ENCODE results near the gene PYGB.

PYGB gene

DNA sequence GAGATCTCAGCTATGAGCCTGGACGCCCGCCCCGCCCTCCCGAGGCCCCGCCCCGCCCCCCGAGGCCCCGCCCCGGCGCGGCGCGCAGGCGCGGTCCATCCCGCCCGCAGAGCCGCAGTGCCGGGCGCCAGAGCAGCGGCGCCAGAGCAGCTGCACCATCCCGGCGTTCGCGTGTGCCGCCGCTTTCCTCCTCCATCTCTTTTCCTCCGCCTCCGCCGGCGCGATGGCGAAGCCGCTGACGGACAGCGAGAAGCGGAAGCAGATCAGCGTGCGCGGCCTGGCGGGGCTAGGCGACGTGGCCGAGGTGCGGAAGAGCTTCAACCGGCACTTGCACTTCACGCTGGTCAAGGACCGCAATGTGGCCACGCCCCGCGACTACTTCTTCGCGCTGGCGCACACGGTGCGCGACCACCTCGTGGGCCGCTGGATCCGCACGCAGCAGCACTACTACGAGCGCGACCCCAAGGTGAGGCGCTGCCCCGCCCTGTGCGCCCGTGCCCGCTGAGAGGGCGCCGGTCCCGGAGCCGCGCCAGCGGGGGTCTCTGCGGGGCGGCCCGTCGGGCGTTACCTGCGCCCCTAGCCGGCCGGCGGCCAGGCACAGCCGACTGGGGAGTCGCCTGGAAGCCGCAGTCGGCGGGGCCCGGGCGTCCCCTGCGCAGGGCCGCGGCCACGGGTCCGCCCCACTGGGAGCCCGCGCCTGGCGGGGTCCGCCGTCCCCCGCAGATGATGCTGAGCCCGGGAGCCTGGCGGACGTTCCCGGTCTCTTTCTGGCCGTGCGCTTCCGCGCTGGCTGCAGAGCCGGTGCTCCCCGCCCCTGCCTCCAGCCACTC lies at the start of gene PYGB:
Gene PYGB (plus strand): TSS at position 130 of the 830 bp plus-strand sequence. CDS start 94 bp downstream, at position 224.
- Histone ChIP-seq H3K27ac (peak within 1 kb of the TSS; percentile 62 to 92 (median 87)), H3K27me3 (peaks cover 0 to 8% (median 2%) of the 10 kb centered on the region in 11 experiments; a peak in 7 of 22 replicates), H3K4me3 (peak within 1 kb of the TSS; percentile 87 to 98 (median 96)), H3K9me3 (replicated peaks in 1 of 11) (peaks cover 0 to 7% (median 0%) of the 10 kb centered on the region in 11 experiments; a peak in 4 of 22 replicates), H3K36me3 (peaks cover 0 to 34% (median 13%) of the 10 kb centered on the region in 11 experiments; a peak in 12 of 22 replicates), H3K9ac (peak within 1 kb of the TSS; percentile 82 to 92 (median 89)), H4K20me1 (peaks cover 4 to 51% (median 47%) of the 10 kb centered on the region in 11 experiments; a peak in 19 of 22 replicates), H3K4me2 (peak within 1 kb of the TSS; percentile 84 to 100 (median 98)), H3K4me1 (peaks cover 30 to 62% (median 54%) of the 10 kb centered on the region in 10 experiments)
- TF ChIP-seq Cebpa-rat (IDR thresholded peaks at IDR 0.05) = no peak

DNA sequence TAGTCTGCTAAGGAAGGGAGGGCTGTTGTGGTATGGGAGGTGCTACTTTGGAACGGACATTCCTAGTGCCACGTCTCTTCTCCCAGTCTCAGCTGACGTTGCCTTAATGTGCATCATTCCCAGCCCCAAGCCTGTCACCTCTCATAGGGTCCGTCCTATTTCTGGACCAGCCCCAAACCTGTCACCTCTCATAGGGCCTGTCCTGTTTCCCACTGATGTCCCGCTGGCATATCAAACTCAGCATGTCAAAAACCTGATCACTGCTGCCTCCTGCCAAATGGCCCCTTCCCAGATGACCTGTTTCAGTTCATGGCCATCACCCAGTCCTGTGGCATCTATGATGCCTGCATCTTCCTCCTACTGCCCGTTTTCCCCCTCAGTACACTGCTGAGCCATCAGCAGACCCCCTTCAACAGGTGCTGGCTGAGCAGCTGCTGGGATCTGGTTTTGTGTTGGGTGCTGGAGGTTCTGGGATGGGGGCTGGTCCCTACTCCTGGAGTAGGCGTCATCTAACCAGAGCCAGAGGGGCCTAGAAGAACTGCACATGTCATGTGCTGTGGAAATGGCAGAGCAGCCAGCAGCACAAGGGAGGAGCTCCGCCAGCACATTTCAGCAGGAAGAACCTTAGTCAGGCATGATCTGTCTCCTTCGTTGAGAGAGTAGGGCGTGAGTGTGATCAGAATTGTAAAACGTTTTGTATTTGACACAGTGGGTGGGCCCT lies 49.1 kb upstream of the PYGB start:
- Histone ChIP-seq H4K20me1 (peaks cover 0 to 55% (median 31%) of the 10 kb centered on the region in 11 experiments; a peak in 19 of 22 replicates), H3K9ac (no peak overlapping the region), H3K4me1 (peaks cover 45 to 67% (median 51%) of the 10 kb centered on the region in 10 experiments), H3K9me3 (replicated peaks in 1 of 11) (peaks cover 0 to 7% (median 0%) of the 10 kb centered on the region in 11 experiments; a peak in 4 of 22 replicates), H3K27ac (no peak overlapping the region), H3K27me3 (no peaks in the 10 kb centered on the region), H3K36me3 (peaks cover 0 to 16% (median 7%) of the 10 kb centered on the region in 11 experiments; a peak in 10 of 22 replicates), H3K4me3 (no peak overlapping the region), H3K4me2 (peak overlapping the region in 9 of 11 experiments; percentile 19 to 100 (median 26); a peak in 14 of 22 replicates)
- no peak for TF ChIP-seq Cebpa-rat (IDR thresholded peaks at IDR 0.05)

DNA sequence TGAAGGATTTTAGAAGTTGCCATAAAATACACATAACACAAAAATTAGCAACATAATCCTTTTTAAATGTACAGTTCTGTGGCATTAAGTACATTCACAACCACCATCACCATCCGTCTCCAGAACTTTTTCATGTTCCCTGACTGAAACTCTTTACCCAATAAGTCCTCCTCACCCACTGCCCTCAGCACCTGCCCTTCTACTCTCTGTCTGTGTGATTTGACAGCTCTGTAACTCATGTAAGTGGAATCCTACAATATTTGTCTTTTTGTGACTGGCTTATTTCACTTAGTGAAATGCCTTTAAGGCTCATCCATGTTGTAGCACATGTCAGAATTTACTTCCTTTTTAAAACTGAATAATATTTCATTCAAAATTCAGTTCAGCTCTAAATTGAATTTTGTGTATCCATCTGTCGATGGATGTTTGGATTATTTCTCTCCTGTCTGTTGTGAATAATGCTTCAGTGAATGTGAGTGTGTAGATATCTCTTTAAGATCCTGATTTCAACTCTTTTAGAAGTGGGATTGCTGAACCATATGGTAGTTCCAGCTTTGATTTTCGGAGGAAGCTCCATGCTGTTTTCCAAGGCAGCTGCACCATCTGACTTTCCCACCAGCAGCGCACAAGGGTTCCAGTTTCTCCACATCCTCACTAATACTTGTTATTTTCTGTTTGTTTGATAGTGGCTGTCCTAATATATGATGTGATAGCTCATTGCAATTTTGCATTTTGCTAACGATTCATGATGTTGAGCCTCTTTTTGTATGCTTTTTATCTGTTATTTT lies 48.2 kb upstream of the PYGB start:
- TF ChIP-seq Cebpa-rat (IDR thresholded peaks at IDR 0.05) = no peak
- H3K4me1 ChIP-seq = peaks cover 51 to 74% (median 55%) of the 10 kb centered on the region in 10 experiments
- H3K36me3 ChIP-seq = peaks cover 0 to 16% (median 7%) of the 10 kb centered on the region in 11 experiments; a peak in 10 of 22 replicates
- H4K20me1 ChIP-seq = peaks cover 0 to 59% (median 31%) of the 10 kb centered on the region in 11 experiments; a peak in 19 of 22 replicates
- H3K9me3 ChIP-seq (replicated peaks in 1 of 11) = peaks cover 0 to 7% (median 0%) of the 10 kb centered on the region in 11 experiments; a peak in 3 of 22 replicates
- H3K27me3 ChIP-seq = no peaks in the 10 kb centered on the region
- H3K27ac ChIP-seq = no peak overlapping the region
- no peak overlapping the region for H3K4me3 ChIP-seq
- peak overlapping the region in 4 of 11 experiments; percentile 24 to 98 (median 60); a peak in 8 of 22 replicates for H3K4me2 ChIP-seq
- no peak overlapping the region for H3K9ac ChIP-seq

DNA sequence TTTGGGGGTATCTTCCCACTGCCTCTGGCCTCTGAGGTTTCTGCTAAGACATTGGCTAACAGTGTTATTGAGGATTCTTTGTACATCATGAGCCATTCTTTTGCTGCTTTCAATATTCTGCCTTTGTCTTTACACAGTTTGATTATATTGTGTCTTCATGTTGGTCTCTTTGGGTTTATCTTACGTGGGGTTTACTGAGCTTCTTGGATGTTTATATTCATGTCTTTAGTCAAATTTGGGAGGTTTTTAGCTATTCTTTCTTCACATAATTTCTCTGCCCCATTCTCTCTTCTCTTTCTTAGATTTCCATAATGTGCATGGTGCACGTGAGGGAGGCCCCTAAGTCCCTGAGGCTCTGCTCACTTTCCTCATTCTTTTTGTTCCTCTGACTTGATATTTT lies 44.8 kb upstream of the PYGB start:
- Histone ChIP-seq H3K27me3 (no peaks in the 10 kb centered on the region), H3K36me3 (peaks cover 13 to 32% (median 25%) of the 10 kb centered on the region in 11 experiments; a peak in 19 of 22 replicates), H3K4me2 (peak overlapping the region; percentile 46 to 97 (median 72); a peak in 17 of 22 replicates), H4K20me1 (peaks cover 0 to 69% (median 37%) of the 10 kb centered on the region in 11 experiments; a peak in 17 of 22 replicates), H3K4me3 (no peak overlapping the region), H3K4me1 (peaks cover 37 to 71% (median 44%) of the 10 kb centered on the region in 10 experiments), H3K9ac (peak overlapping the region in 3 of 11 experiments; percentile 66 to 70 (median 67); a peak in 5 of 22 replicates), H3K9me3 (replicated peaks in 1 of 11) (peaks cover 0 to 7% (median 0%) of the 10 kb centered on the region in 11 experiments; a peak in 3 of 22 replicates), H3K27ac (peak overlapping the region in 9 of 11 experiments; percentile 26 to 79 (median 62); a peak in 15 of 22 replicates)
- TF ChIP-seq Cebpa-rat (IDR thresholded peaks at IDR 0.05) = no peak

DNA sequence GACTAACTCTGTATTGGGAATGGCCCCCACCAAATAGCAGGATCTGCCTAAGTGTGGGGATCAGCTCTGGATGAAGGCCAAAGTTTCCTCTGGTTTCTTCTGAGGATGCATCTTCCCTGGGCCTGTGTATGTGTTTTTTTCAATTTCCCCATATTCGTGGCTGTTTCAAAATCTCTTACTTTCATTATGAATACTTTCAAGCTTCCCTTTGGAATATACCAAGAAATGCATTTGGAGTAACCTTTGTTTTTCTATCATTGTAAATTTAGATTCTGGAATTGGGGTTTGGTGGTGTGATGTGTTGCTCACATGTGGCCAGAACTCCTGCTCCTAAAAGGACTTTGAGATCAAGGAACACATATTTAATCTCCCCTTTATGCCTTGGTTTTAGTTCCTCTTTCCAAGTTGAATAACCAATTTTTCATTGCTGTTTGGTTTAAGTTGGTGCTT lies 44.0 kb upstream of the PYGB start:
- H3K9me3 ChIP-seq (replicated peaks in 1 of 11) = peaks cover 0 to 7% (median 0%) of the 10 kb centered on the region in 11 experiments; a peak in 3 of 22 replicates
- no peak for TF ChIP-seq Cebpa-rat (IDR thresholded peaks at IDR 0.05)
- peaks cover 32 to 63% (median 37%) of the 10 kb centered on the region in 10 experiments for H3K4me1 ChIP-seq
- peak overlapping the region; percentile 46 to 97 (median 72) for H3K4me2 ChIP-seq
- H3K36me3 ChIP-seq = peaks cover 13 to 38% (median 28%) of the 10 kb centered on the region in 11 experiments; a peak in 19 of 22 replicates
- H3K4me3 ChIP-seq = peak overlapping the region in 2 of 10 experiments; percentile 4 to 30; a peak in 2 of 20 replicates
- peak overlapping the region in 9 of 11 experiments; percentile 26 to 79 (median 62); a peak in 16 of 22 replicates for H3K27ac ChIP-seq
- H3K9ac ChIP-seq = peak overlapping the region in 7 of 11 experiments; percentile 10 to 70 (median 43); a peak in 11 of 22 replicates
- H3K27me3 ChIP-seq = no peaks in the 10 kb centered on the region
- H4K20me1 ChIP-seq = peaks cover 0 to 63% (median 29%) of the 10 kb centered on the region in 11 experiments; a peak in 16 of 22 replicates

DNA sequence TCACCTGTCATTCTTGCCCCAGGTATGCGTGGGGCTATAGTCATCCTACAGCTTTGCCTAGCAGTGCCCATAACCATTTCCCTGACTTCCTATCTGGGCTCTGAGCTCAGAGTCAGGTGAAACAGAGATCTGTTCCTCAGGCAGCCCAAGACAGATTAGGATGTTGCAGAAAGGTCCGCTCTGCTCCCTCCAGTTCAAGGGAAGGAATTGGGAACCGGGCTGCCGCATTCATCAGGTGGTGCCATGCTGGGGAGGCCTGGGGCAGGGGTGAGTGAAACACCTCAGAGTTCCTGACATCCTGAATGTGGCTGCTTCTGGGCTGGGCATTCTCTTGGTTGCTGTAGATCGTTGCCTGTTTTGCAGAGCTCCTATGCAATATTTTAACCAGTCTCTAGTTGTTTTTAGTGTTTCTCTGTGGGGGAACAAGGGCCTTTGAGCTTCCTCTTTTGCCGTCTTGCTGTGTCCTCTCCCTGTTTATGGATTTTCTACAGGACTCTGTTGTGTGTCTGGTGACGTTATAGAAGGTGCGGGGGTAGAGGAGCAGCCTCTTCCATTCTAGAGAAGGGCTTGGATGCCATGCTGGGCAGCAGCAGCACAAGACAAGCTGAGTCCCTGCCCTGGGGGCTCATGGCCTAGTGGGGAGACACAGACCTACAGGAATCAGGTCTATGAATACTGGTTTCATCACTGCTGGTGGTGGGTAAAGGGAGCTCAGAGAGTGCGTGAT lies 43.2 kb upstream of the PYGB start:
- H3K27me3 ChIP-seq = no peaks in the 10 kb centered on the region
- H3K4me3 ChIP-seq = peak overlapping the region in 3 of 10 experiments; percentile 3 to 30 (median 4); a peak in 3 of 20 replicates
- peaks cover 0 to 7% (median 0%) of the 10 kb centered on the region in 11 experiments; a peak in 3 of 22 replicates for H3K9me3 ChIP-seq (replicated peaks in 1 of 11)
- peaks cover 0 to 55% (median 24%) of the 10 kb centered on the region in 11 experiments; a peak in 15 of 22 replicates for H4K20me1 ChIP-seq
- H3K36me3 ChIP-seq = peaks cover 18 to 41% (median 30%) of the 10 kb centered on the region in 11 experiments
- H3K4me1 ChIP-seq = peaks cover 28 to 55% (median 32%) of the 10 kb centered on the region in 10 experiments
- H3K4me2 ChIP-seq = peak overlapping the region; percentile 46 to 97 (median 72)
- peak overlapping the region in 9 of 11 experiments; percentile 1 to 79 (median 62); a peak in 16 of 22 replicates for H3K27ac ChIP-seq
- peak overlapping the region in 6 of 11 experiments; percentile 36 to 70 (median 54); a peak in 9 of 22 replicates for H3K9ac ChIP-seq
- TF ChIP-seq Cebpa-rat (IDR thresholded peaks at IDR 0.05) = no peak
